ENCODE measurements around the gene OPCML. TPM values are rescaled to one million over a fixed set of nuclear protein-coding genes. Genes with fewer than 3 reads are reported as not detected.

The OPCML gene
- total RNA-seq, 1 experiment from 2014 or later, result 0.94 TPM

GRCh38 chr11:132894606-132895005 is 637.7 kb downstream of the OPCML start:
- Histone ChIP-seq H3K9ac (ENCODE audit: extremely low read depth, insufficient read length, low read length) (no peak overlapping the region), H2AK5ac (ENCODE audit: insufficient read length, low read length) (no peak overlapping the region), H2BK120ac (ENCODE audit: low read depth, low read length, poor library complexity, severe bottlenecking) (no peak overlapping the region), H3K79me1 (ENCODE audit: insufficient read depth, low read depth, low read length, poor library complexity, severe bottlenecking) (no peaks in the 10 kb centered on the region), H4K5ac (ENCODE audit: insufficient read length, low read depth, low read length) (no peak overlapping the region), H3K23me2 (ENCODE audit: insufficient read length, low read depth, low read length, poor library complexity, severe bottlenecking) (no peaks in the 10 kb centered on the region), H3K27me3 (ENCODE audit: insufficient read depth, low read length) (no peaks in the 10 kb centered on the region), H2BK15ac (ENCODE audit: low read depth, low read length) (no peak overlapping the region), H3K27ac (ENCODE audit: insufficient read length, low read depth, low read length) (no peak overlapping the region), H3K23ac (ENCODE audit: insufficient read length, low read depth, low read length) (no peak overlapping the region), H4K20me1 (ENCODE audit: control insufficient read depth, insufficient read depth, insufficient read length) (no peaks in the 10 kb centered on the region), H3K56ac (ENCODE audit: insufficient read length, low read depth, low read length) (no peak overlapping the region), H2BK12ac (ENCODE audit: insufficient read length, low read depth, low read length) (no peak overlapping the region), H2BK20ac (ENCODE audit: low read depth, low read length, poor library complexity, severe bottlenecking) (no peak overlapping the region), H3K79me2 (ENCODE audit: insufficient read depth, low read length) (no peaks in the 10 kb centered on the region), H3K14ac (ENCODE audit: insufficient read depth, low read length) (no peak overlapping the region), H3K18ac (ENCODE audit: insufficient read length, low read depth, low read length) (no peak overlapping the region), H4K8ac (replicated peaks; ENCODE audit: insufficient read length, low read depth, low read length) (no peak overlapping the region), H4K91ac (ENCODE audit: insufficient read length, low read depth, low read length) (no peak overlapping the region), H2AFZ (ENCODE audit: low read length) (no peak overlapping the region), H2BK5ac (ENCODE audit: insufficient read length, low read length) (no peak overlapping the region), H3K4me2 (ENCODE audit: insufficient read depth, insufficient read length, low read length) (no peak overlapping the region), H3K4ac (ENCODE audit: low read depth, low read length) (no peak overlapping the region), H3K9me3 (ENCODE audit: control insufficient read depth, low read depth, low read length) (no peaks in the 10 kb centered on the region), H3K4me1 (ENCODE audit: insufficient read depth, low read length) (no peaks in the 10 kb centered on the region), H3T11ph (ENCODE audit: low read length) (no peak overlapping the region)
- Mint-ChIP-seq H3K36me3 (ENCODE audit: insufficient read depth in 1 of 3, low read depth in 3 of 3) (peaks cover 0 to 4% (median 0%) of the 10 kb centered on the region in 3 experiments; a peak in 2 of 7 replicates), H3K4me1 (peaks cover 7% of the 10 kb centered on the region in 2 experiments; a peak in 1 of 4 replicates), H3K27me3 (ENCODE audit: low read depth) (no peaks in the 10 kb centered on the region; the same call in 1 of the 2 replicates), H3K27ac (no peak overlapping the region), H3K9me3 (peaks cover 0 to 4% of the 10 kb centered on the region in 2 experiments; a peak in 1 of 5 replicates), H3K4me3 (no peak overlapping the region)
- no CpG with 5 or more reads among the region's 1 CpG for WGBS (ENCODE audit: extremely low coverage, insufficient read length, low lambda C conversion rate)
- no peak for TF ChIP-seq CTCF (conservative IDR thresholded peaks at IDR 0.05)
- no peak for DNase-seq

Data from H9 (cell line).